HG03439 (cell line): ENCODE measurements around the gene TEX13B.
"Not testable (repeated sequence)": the region's sequence is repeated elsewhere in the genome, so short reads cannot be mapped to it uniquely, and the experiment has no call there.

Experiments used
- ATAC-seq: cut with Tn5 transposase; IDR thresholded peaks from one replicate; pipeline ENCODE4 v1.9.1; 2021; ENCODE audit warnings: mild to moderate bottlenecking, moderate library complexity; ENCODE audit not compliant: unreplicated experiment

Gene TEX13B, protein sequence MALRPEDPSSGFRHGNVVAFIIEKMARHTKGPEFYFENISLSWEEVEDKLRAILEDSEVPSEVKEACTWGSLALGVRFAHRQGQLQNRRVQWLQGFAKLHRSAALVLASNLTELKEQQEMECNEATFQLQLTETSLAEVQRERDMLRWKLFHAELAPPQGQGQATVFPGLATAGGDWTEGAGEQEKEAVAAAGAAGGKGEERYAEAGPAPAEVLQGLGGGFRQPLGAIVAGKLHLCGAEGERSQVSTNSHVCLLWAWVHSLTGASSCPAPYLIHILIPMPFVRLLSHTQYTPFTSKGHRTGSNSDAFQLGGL

DNA sequence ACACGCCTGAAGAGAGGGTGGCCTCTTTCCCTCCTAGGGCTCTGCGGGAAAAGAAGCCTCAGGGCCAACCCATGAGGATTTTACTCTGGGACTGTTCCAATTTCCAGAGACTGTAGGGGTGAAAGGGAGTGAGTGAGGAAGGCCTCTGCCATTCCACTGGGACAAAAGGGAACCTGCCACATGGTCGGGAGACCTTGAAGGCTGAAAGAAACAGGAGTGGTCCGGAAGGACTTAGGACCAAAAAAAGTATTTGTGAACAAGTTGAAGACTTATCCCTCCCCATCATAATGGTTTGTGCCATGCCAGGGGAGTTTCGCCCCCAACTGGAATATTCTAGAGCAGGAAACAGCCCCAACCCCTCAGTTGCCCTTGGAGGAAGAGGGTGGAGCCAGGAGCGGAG is at the start of gene TEX13B:
Gene TEX13B, minus strand, starts transcription at position 15 of the 400 bp plus-strand sequence. CDS start 243 bp downstream, outside the sequence.
- no peak for ATAC-seq

DNA sequence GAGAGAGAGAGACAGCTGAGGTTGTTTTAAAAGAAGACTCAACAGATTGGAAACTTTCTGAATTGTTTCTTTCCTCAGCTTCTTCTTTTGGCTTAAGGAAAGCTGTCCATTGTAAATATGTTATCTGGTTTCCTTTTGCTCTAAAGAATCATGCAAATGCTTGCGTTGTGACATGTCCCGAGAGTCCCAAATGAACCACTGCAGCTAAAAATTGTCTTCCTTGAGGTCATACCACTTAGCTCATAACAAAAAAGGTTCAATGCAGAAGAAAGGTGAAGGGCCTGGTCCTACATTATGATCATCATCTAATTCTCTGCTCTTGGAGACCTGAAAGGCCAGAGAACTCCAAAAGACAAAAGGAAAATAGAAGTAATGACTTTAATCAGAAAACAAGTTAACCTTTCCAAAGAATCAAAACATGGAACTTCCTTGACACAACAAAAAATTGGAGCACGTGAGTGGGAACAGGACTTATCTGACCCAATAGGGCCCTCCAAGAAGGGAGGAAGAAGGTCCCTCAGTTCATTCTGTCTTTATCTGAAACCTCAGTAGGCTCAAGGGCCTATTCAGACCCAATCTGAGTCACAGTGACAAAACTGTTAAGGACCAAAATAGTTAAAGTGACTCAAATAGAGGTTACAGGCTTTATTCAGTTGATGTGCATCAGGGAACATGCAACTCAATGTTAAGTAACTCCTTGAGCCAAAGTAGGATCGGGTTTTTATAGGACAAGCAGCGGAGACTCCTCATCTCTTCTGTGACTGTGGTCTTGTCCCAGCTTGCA is 48.0 kb upstream of the TEX13B start:
- ATAC-seq = peak; percentile 82

DNA sequence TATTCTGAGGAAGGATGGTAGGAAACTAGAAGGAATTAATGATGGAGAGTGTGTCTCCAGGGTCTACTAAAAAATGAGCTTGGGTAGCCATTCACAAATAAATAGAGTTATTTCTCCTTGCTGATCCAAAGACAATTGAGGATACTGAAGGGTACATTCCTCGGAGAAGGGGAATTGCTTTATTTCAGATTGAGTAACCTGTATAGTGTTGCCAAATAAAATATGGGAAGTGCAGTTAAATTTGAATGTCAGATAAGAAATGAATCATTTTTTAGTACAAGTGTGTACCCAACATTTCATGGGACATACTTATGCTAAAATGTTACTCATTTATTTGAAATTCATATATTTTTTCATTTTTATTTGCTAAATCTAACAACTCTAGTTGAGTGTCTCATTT is 46.7 kb upstream of the TEX13B start:
- no peak for ATAC-seq

DNA sequence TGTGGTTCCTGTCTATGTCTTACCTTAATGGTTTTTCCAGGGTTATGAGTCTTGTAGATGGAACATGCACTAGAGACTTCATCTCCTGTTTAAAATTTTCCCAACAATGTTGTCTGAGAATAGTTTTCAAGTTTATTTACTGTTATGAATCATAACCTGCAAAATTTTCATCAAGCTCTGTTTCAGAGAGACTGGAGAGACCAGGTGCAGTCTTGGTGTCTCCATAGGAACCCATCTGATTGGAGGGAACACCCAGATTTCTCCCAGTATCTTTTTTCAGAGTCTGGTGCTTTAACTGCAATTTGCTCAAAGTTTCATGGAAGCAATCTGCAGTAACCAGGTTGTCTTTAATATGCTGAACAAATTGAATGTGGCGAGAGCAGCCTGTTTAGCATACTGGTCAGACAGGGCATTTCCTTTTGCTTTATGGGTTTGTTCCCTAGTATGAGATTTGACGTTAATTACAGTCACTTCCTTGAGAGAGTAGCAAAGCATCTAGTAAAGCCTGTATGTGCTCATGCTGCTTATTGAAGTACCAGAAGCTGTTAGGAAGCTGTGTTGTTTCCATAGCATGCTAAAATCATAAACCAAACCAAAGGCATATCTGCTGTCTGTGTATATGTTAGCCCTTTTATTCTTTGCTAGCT is 43.9 kb upstream of the TEX13B start:
- ATAC-seq = no peak

DNA sequence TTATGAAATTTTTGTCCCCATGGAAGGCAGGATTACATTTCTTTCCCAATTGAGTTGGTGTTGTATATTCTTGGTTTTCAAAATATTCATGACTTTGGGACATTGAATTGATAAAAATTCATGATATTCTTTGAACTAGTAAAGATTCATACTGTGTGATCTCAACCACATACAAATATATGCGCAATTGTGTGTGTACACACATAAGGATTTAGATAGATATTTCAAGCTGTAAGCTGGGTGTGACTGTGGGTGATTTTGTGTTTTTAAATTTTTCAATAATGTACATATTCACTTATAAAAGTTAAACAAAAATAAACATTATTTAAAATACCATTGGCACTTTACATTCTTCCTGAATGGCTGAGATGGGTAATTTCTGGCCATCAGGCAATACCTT is 43.2 kb upstream of the TEX13B start:
- ATAC-seq = no peak

DNA sequence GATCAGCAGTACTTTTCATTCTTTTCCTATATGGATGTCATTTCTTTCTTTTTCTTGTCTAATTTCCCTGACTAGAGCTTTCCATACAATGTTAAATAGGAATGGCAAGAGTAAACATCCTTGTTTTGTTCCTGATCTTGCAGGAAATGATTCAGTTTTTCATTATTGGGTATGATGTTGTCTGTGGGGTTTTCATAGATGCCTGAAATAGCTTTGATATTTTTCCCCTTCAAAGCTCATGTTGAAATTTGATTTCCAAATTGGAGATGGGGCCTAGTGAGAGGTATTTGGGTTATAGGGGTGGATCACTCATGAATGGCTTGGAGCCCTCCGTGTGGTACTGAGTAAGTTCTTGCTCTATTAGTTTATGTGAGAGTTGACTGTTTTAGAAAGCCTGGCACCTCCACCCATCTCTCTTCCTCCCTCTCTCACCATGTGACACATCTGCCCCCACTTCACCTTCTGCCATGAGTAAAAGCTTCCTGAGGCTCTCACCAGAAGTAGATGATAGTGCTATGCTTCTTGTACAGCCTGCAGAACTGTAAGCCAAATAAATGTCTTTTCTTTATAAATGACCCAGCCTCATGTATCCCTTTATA is 40.4 kb upstream of the TEX13B start:
- no peak for ATAC-seq

DNA sequence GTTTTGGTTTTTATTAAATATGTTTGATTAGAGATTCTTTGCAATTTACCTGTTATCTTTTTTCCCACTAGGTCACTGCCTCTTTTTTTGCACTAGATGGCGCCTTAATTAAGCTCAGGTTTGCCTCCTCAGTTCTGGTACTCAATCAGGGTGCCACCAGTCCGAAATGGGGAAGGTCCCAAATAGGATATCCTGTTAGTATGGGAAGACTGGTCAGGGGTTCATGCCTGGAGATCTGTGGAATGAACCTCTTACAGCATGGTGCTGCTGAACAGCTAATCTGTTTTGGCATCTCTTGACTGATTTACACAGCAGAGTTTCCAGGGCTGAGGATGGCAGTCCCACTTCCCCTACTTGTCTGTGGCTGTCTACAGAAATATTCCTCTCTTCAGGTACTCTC is 38.5 kb upstream of the TEX13B start:
- ATAC-seq = no peak

DNA sequence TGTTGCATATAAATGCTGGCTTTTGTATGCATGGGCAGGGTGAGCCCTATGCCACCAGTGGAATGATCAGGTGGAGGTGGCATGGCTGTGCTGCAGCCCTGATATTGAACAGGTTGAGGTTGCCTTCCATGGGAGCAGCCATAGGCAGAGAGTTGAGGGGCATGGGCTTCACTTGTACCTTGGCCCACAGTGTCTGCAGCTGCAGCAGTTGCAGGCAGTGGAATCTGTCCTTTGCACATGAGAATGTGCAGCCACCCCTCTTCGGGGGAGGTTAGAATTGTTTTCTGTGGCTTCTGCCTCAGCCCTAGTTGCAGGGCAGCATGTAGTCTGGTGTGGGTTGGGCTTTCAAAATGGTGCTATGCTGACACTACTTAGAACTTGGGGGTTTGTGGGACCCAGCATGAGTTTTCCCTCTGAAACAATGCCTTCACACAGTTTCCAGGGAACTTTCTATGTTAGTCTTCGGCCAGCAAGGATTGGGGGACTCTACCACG is 37.3 kb upstream of the TEX13B start:
- ATAC-seq = no peak

DNA sequence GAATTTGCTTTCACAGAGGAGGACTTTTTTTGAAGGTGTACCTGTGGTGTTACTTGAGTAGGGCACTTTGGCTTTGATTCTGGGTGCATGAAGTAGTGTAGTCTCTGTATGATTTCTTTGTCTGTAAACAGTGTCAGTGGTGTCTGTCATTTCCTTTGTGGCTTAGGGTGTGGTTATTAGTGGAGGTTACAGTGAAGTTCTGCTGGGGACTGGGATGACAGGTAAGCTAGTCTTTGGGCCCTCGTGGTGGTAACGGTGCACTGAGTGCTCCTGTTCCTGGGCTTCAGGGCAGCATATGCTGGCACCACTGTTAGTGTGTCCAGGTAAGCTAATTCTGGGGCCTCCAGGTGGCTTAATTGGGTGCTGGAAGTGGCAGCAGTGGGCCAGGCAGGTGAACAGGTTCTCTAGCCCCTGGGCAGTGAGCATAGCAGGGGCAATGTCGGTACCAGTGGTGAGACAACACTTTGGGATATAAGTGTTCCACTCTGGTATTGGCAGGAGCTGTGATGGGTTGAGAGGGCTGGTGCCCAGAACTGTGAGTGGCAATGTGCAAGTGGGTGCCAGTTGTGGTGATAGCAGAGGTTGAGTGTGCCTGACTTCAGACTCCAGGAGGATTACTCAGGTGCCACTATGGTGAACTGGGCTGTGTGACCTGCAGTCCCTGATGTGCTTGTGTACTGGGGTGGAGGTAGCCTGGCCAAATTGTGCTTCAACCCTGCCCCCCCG is 36.6 kb upstream of the TEX13B start:
- ATAC-seq = no peak

DNA sequence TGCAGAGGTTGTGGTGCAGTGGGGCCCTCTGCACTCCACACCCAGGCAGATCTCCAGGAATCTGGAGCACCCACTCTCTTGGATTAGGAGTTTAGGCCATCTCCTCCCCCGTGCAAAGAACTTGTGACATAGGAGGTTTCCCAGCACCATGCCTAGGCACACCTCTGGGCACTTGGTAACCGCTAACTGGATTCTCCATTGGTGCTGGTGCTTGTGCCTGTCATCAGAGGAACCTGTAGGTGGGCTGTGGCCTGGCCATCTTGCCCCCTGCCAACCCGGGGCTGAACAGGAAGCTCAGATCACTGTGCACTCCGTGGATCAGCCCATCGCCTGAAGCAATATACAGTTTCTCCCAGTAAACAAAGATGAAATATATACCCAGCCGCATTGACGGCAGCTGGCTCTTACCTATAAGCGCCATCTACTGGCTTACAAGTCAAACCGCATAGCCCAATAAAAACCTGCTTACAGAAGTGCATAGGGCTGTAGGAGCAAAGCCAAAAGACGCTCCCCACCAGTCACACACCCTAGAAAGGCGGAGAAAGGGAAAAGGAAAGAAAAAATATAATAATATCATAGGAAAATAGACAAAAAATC is 19.1 kb upstream of the TEX13B start:
- ATAC-seq = peak; percentile 81

DNA sequence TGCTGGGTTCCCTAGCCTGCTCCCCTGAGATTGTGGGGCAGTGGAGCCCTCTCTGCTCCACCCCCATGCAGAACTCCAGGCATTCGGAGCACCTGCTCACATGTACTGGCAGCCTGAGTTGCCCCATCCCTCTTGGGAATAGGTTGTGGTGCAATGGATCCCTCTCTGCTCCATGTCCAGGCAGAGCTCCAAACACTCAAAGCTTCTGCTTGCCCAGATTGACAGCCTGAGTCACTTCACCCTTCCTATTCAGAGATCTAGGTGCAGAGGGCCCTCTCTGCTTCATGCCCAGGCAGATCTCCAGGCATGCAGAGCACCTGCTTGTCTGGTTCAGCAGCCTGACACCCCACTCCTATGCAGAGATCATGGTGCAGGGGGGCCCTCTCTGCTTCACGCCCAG is 18.6 kb upstream of the TEX13B start:
- no peak for ATAC-seq

DNA sequence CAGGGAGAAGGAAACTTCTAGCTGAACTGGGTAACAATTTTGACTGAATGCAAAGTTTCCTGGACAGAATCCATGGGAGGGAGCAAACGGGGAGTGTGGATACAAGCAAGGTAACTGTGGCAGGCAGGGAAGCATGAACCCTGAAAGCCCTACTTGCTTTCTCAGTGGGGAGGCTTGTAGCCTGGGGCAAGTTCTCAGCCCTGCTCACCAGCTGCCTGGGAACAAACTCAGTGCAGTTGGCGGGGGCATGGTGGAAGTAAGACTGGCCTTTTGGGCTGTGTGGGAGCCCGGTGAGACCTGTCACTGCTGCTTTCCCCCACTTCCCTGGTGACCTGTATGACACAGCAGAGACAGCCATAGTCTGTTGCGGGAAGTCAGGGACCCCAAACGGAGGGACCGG is 14.0 kb upstream of the TEX13B start:
- no peak for ATAC-seq

DNA sequence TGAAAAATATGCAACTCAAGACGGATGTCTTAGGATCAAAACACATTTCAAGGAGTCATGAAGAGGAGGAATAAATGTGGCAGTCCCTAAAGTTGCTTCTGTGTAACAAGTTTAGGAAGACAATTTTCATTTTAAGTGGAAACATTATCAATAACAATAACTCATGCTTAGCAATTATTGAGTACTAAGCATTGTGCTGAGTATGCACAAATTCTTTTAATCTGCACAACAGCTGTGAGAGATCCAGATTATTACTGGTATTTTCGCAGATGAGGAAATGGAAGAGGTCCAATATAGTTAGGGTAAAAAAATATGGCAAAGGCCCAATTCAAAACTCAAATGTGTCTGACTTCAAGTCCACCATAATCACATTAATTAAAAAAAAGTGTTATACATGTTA is 2.9 kb upstream of the TEX13B start:
- ATAC-seq = no peak

DNA sequence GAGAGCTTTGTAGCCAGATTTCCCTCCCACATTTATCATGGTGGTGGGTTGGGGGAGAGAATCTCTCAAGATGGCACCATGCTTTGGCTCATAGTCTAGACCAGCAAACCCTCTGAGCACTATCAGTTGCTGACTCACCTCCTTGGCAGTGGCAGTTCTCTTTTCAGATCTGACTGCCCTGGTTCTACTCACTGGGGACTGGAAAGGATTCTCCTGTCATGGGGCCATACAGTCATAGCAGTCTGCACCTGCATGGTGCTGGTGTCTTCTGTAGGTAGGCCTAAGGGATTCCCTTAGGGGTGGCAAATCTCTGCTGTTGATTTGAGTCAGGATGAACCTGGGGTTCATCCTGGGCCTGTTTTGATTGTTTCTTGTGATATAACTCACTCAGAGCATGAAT is 2.6 kb downstream of the TEX13B start:
- no peak for ATAC-seq

DNA sequence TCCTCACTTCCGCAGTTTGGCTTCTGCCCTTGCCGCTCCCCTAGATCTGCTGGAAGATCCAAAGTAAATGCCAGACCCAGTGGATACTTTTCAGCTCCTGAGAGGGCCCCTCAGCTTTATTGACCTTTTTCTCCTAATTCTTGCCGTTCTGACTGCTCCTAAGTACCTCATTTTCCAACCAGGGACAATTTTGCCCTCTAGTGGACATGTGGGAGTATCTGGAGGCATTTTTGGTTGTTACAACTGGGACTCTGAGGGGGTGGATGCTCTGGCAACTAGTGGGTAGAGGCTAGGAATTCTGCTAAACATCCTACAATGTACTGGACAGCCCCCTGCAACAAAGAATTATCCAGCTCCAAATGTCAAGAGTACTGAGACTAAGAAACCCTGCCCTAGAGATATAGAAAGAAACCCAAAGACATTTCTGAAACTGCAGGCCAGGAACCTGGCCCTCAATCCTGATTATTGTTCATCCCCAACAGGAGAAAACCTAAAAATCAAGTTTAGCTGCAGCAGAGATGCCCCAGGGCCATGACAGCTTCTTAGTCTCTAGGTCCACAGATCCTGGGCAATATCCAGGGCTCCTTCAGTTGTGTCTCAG is 3.4 kb downstream of the TEX13B start:
- no peak for ATAC-seq

DNA sequence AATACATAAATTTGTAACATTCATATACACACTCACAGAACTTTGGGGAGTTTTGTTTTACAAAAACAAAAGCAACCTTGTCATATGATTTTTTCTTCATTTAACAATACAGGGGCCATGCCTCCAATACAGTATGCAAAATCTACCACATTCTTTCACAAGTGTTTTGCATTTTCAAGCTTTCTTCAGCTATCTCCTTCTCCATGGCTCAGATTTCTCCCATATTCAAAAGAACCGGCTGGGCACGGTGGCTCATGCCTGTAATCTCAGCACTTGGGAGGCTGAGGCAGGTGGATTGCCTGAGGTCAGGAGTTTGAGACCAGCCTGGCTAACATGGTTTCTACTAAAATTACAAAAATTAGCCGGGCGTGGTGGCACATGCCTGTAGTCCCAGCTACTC is 4.1 kb downstream of the TEX13B start:
- no peak for ATAC-seq

DNA sequence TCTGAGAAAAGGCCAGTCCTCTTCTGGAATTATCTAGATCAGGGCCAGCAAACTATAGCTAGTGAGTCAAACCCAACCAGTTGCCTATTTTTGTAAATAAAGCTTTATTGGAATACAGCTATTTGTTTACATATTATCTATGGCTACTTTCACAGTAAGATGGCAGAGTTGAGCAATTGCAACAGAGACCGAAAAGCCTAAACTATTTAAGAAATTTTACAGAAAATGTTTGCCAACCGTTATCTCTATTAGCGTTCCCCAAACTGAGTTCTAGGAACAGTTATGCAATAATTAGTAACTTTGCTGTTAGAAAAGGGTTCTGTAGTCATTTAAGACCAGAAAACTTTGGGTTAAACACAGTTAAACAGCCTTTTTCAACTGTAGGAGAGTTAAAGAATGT is 10.5 kb downstream of the TEX13B start:
- no peak for ATAC-seq

DNA sequence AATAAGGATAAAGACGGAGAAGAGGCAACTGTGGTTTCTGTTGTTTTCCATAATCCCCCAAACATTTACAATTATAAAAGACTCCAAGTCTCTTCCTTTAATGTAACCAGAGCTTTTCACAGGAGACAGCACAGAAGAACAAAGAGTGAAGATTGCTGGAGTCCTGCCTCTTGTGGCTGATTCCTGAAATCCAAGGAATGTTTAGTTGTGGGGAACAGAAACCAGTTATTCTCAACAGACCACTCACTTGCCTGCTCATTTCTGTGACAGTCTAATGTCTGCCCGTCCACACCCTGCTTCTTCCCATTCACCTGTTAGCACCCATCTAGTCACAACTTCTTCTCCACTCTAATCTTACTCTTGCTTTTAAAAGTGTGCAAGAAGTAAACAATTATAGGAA is 12.1 kb downstream of the TEX13B start:
- ATAC-seq = no peak

DNA sequence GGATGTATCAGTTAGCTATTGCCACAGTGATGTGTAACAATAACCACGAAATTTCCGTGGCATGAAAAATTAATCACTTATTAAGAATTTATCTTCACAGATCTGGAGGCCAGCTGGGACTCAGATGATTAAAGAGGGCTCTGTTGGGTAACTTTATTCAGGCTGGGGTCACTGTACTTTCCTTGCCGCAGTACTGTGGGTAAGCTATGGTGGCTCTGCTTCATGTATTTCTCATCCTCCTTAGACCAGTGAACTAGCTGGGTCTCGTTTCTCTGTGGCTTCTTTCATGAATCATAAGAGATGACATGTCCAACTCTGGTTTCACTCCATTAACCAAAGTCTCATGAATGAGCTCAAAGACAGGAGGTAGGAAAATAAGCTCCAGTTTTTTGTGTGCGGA is 13.5 kb downstream of the TEX13B start:
- ATAC-seq = no peak

DNA sequence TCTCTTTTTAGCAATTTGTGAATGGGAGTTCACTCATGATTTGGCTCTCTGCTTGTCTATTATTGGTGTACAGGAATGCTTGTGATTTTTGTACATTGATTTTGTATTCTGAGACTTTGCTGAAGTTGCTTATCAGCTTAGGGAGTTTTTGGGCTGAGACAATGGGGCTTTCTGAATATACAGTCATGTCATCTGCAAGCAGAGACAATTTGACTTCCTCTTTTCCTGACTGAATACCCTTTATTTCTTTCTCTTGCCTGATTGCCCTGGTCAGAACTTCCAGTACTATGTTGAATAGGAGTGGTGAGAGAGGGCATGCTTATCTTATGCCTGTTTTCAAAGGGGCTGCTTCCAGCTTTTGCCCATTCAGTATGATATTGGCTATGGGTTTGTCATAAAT is 26.8 kb downstream of the TEX13B start:
- ATAC-seq = not testable (repeated sequence)
